ENCODE results near the gene TAOK1.

The TAOK1 gene

GRCh38 chr17:29384901-29385300 lies 5.3 kb upstream of the TAOK1 start:
- H3K4me3 ChIP-seq (ENCODE audit: low read depth, low read length): no peak overlapping the region
- TF ChIP-seq CTCF (IDR thresholded peaks at IDR 0.05; ENCODE audit: low read depth, low read length): peak; percentile 22; the same call in 1 of the 2 replicates
- DNase-seq: no peak
- H3K9me3 ChIP-seq (ENCODE audit: severe bottlenecking): no peaks in the 10 kb centered on the region
- H3K27me3 ChIP-seq (ENCODE audit: insufficient read depth, low read depth, severe bottlenecking): no peaks in the 10 kb centered on the region
- no peak overlapping the region for H3K27ac ChIP-seq
- H3K36me3 ChIP-seq: no peaks in the 10 kb centered on the region

GRCh38 chr17:29386760-29387159 lies 3.4 kb upstream of the TAOK1 start:
- Histone ChIP-seq H3K9me3 (ENCODE audit: severe bottlenecking) (no peaks in the 10 kb centered on the region), H3K36me3 (peaks cover 3% of the 10 kb centered on the region; the same call in 1 of the 2 replicates), H3K4me3 (ENCODE audit: low read depth, low read length) (no peak overlapping the region), H3K27ac (no peak overlapping the region), H3K27me3 (ENCODE audit: insufficient read depth, low read depth, severe bottlenecking) (no peaks in the 10 kb centered on the region)
- TF ChIP-seq CTCF (IDR thresholded peaks at IDR 0.05; ENCODE audit: low read depth, low read length): no peak
- DNase-seq: no peak

- DNase-seq: no peak
- H3K4me3 ChIP-seq (ENCODE audit: low read depth, low read length): no peak overlapping the region
- H3K36me3 ChIP-seq: peaks cover 9% of the 10 kb centered on the region
- H3K27me3 ChIP-seq (ENCODE audit: insufficient read depth, low read depth, severe bottlenecking): no peaks in the 10 kb centered on the region
- H3K9me3 ChIP-seq (ENCODE audit: severe bottlenecking): no peaks in the 10 kb centered on the region
- no peak for TF ChIP-seq CTCF (IDR thresholded peaks at IDR 0.05; ENCODE audit: low read depth, low read length)
- H3K27ac ChIP-seq: no peak overlapping the region
Observed at GRCh38 chr17:29388937-29389336, 1.2 kb upstream of the TAOK1 start.

GRCh38 chr17:29390851-29391631 lies 878 bp downstream of the TAOK1 start:
- DNase-seq: peak; percentile 29
- H3K36me3 ChIP-seq: peaks cover 9% of the 10 kb centered on the region
- no peak for TF ChIP-seq CTCF (IDR thresholded peaks at IDR 0.05; ENCODE audit: low read depth, low read length)
- H3K4me3 ChIP-seq (ENCODE audit: low read depth, low read length): peak overlapping the region; percentile 77
- H3K27ac ChIP-seq: peak overlapping the region; percentile 99
- H3K27me3 ChIP-seq (ENCODE audit: insufficient read depth, low read depth, severe bottlenecking): no peaks in the 10 kb centered on the region
- H3K9me3 ChIP-seq (ENCODE audit: severe bottlenecking): no peaks in the 10 kb centered on the region

- DNase-seq: no peak
- no peak for TF ChIP-seq CTCF (IDR thresholded peaks at IDR 0.05; ENCODE audit: low read depth, low read length)
- H3K36me3 ChIP-seq: peaks cover 14% of the 10 kb centered on the region
- no peaks in the 10 kb centered on the region for H3K27me3 ChIP-seq (ENCODE audit: insufficient read depth, low read depth, severe bottlenecking)
- no peak overlapping the region for H3K27ac ChIP-seq
- no peak overlapping the region for H3K4me3 ChIP-seq (ENCODE audit: low read depth, low read length)
- no peaks in the 10 kb centered on the region for H3K9me3 ChIP-seq (ENCODE audit: severe bottlenecking)
Observed at GRCh38 chr17:29393436-29393835, 3.3 kb downstream of the TAOK1 start.

- H3K27me3 ChIP-seq (ENCODE audit: insufficient read depth, low read depth, severe bottlenecking): no peaks in the 10 kb centered on the region
- no peak overlapping the region for H3K27ac ChIP-seq
- H3K9me3 ChIP-seq (ENCODE audit: severe bottlenecking): no peaks in the 10 kb centered on the region
- no peak overlapping the region for H3K4me3 ChIP-seq (ENCODE audit: low read depth, low read length)
- no peak for DNase-seq
- no peak for TF ChIP-seq CTCF (IDR thresholded peaks at IDR 0.05; ENCODE audit: low read depth, low read length)
- H3K36me3 ChIP-seq: peaks cover 27% of the 10 kb centered on the region
Observed at GRCh38 chr17:29394761-29395160, 4.6 kb downstream of the TAOK1 start.

Measured in WERI-Rb-1 (cell line).